ENCODE measurements around the gene PLXDC2.

PLXDC2 gene

GRCh38 chr10:19937989-19938388 is 121.8 kb downstream of the PLXDC2 start:
- no peak for DNase-seq (ENCODE audit: low read depth in 2 of 2)

GRCh38 chr10:19941206-19941880 is 125.1 kb downstream of the PLXDC2 start:
- DNase-seq (ENCODE audit: low read depth in 2 of 2): no peak

- DNase-seq (ENCODE audit: low read depth in 2 of 2): no peak
These were observed 128.9 kb downstream of the PLXDC2 start for GRCh38 chr10:19944911-19945663.

- no peak for DNase-seq (ENCODE audit: low read depth in 2 of 2)
These were observed 130.0 kb downstream of the PLXDC2 start for GRCh38 chr10:19946245-19946644.

GRCh38 chr10:19946791-19947190 is 130.6 kb downstream of the PLXDC2 start:
- DNase-seq (ENCODE audit: low read depth in 2 of 2): no peak

- no peak for DNase-seq (ENCODE audit: low read depth in 2 of 2)
These were observed 131.0 kb downstream of the PLXDC2 start for GRCh38 chr10:19947215-19947614.

GRCh38 chr10:19947656-19948055 is 131.4 kb downstream of the PLXDC2 start:
- no peak for DNase-seq (ENCODE audit: low read depth in 2 of 2)

- DNase-seq (ENCODE audit: low read depth in 2 of 2): no peak
These were observed 136.2 kb downstream of the PLXDC2 start for GRCh38 chr10:19952224-19953010.

- DNase-seq (ENCODE audit: low read depth in 2 of 2): no peak
These were observed 138.4 kb downstream of the PLXDC2 start for GRCh38 chr10:19954601-19955000.

- no peak for DNase-seq (ENCODE audit: low read depth in 2 of 2)
These were observed 140.3 kb downstream of the PLXDC2 start for GRCh38 chr10:19956516-19957032.

- DNase-seq (ENCODE audit: low read depth in 2 of 2): no peak
These were observed 142.6 kb downstream of the PLXDC2 start for GRCh38 chr10:19958787-19959186.

- no peak for DNase-seq (ENCODE audit: low read depth in 2 of 2)
These were observed 145.1 kb downstream of the PLXDC2 start for GRCh38 chr10:19961076-19962053.

- no peak for DNase-seq (ENCODE audit: low read depth in 2 of 2)
These were observed 148.4 kb downstream of the PLXDC2 start for GRCh38 chr10:19964625-19965024.

GRCh38 chr10:19966751-19967150 is 150.5 kb downstream of the PLXDC2 start:
- no peak for DNase-seq (ENCODE audit: low read depth in 2 of 2)

GRCh38 chr10:19967981-19968380 is 151.7 kb downstream of the PLXDC2 start:
- no peak for DNase-seq (ENCODE audit: low read depth in 2 of 2)

- DNase-seq (ENCODE audit: low read depth in 2 of 2): no peak
These were observed 152.5 kb downstream of the PLXDC2 start for GRCh38 chr10:19968745-19969144.

GRCh38 chr10:19970256-19970655 is 154.0 kb downstream of the PLXDC2 start:
- no peak for DNase-seq (ENCODE audit: low read depth in 2 of 2)

- no peak for DNase-seq (ENCODE audit: low read depth in 2 of 2)
These were observed 154.5 kb downstream of the PLXDC2 start for GRCh38 chr10:19970717-19971116.

GRCh38 chr10:19971343-19972052 is 155.3 kb downstream of the PLXDC2 start:
- DNase-seq (ENCODE audit: low read depth in 2 of 2): no peak

- DNase-seq (ENCODE audit: low read depth in 2 of 2): no peak
These were observed 157.9 kb downstream of the PLXDC2 start for GRCh38 chr10:19974138-19974537.
